GM13976 (cell line): ENCODE data around the gene WIZ.

Experiments
- DNase-seq: peaks from one replicate; pipeline ENCODE4 v3.0.0; 2012; ENCODE audit warnings: low spot score
- CTCF ChIP-seq: IDR thresholded peaks from 2 replicates; pipeline ENCODE4 v1.5.1; 2012; ENCODE audit warnings: borderline replicate concordance, mild to moderate bottlenecking; ENCODE audit not compliant: insufficient read depth; ENCODE audit errors: extremely low read depth, missing control alignments, control extremely low read depth
- in situ Hi-C: fragments of 300-500 bp; cut with MboI; formaldehyde crosslinking; loops from one replicate; pipeline ENCODE4 v1.12.0; 2022; ENCODE audit warnings: low sequenced_read_pairs, mixed read lengths, inconsistent platforms; ENCODE audit not compliant: unreplicated experiment

Gene WIZ

GRCh38 chr19:15438577-15438976 is 11.2 kb downstream of the WIZ start:
- no peak for DNase-seq
- in situ Hi-C loops: no loop called here
- no peak for TF ChIP-seq CTCF

DNA sequence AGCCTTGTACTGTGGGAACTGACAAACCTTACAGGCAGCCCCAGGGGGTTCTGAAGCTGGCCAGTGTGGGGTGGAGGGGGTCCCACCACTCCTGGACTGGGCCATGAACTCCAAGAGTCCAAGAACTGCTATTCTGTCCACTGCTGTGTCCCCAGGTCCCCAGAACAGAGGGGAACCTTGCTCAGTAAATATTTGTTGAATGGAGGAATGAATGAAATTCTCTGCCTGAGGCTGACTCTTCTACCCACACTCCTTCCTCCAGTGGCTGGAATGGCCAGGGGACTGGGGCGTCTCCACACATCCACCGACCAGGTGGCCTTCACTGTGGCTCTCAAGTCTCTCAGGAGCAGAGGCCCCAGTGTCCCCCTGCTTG is 11.6 kb downstream of the WIZ start:
- in situ Hi-C loops: no loop called here
- no peak for TF ChIP-seq CTCF
- DNase-seq: no peak

GRCh38 chr19:15437355-15438123 is 12.2 kb downstream of the WIZ start:
- in situ Hi-C loops: no loop called here
- DNase-seq: no peak
- TF ChIP-seq CTCF: no peak

DNA sequence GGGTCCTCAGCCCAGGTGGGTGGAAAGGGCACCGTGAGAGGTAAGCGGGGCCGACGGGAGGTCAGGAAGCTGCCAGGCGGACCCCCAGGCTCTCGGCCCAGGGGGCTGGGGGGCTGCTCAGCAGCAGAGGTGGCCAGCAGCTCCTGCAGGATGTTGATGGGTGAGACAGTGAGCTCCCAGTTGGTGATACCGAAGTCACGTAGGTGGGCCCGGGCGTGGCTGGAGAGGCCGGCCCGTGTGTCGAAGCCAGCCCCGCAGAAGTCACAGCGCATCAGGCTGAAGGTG is 13.0 kb downstream of the WIZ start:
- in situ Hi-C loops: no loop called here
- TF ChIP-seq CTCF: no peak
- DNase-seq: no peak

DNA sequence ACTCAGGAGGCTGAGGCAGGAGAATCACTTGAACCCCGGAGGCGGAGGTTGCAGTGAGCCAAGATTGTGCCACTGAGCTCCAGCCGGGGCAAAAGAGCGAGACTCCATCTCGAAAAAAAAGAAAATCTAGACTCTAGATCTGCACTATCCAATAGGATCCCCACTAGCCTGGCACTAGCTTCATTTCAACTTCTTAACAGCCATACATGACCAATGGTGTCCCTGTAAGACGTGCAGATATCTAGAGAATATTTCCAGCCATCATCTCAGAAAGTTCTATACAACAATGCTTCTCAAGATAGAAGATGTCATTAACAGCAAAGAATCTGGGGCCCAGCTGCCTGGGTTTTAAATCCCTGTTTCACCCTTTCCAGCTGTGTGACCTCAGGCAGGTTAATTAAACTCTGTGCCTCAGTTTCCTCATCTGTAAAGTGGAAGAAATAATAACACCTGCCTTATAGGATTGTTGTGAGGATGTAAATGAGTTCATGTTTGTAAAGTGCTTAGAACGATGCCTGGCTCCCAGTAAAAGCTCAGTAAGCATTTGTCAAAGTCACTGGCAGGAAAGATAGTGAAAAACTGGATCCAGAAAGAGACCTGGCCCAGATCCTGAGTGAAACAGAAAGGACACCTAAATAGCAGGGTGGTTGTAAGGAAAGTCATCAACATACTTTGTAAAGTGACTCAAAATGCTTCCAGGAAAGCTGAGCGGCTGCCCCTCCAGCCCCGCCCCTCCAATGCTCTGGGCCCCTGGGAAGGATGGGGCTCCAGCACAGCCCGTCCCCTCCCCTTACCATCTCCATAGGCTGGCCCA is 13.5 kb downstream of the WIZ start:
- in situ Hi-C loops: no loop called here
- no peak for TF ChIP-seq CTCF
- DNase-seq: no peak

- no peak for DNase-seq
Observed at GRCh38 chr19:15433519-15434069, 16.2 kb downstream of the WIZ start.

More at GRCh38 chr19:15433519-15434069, 16.2 kb downstream of the WIZ start:
- TF ChIP-seq CTCF: no peak
- in situ Hi-C loops: no loop called here
